GM12801 (cell line): ENCODE data around the gene TSHZ1.

Experiments used
- TF ChIP-seq, protein P1 (sequence below): IDR thresholded peaks from one replicate; pipeline ENCODE4 v1.5.1; 2011; ENCODE audit warnings: control low read depth; ENCODE audit not compliant: insufficient read length; ENCODE audit errors: extremely low read depth

The TSHZ1 gene

DNA sequence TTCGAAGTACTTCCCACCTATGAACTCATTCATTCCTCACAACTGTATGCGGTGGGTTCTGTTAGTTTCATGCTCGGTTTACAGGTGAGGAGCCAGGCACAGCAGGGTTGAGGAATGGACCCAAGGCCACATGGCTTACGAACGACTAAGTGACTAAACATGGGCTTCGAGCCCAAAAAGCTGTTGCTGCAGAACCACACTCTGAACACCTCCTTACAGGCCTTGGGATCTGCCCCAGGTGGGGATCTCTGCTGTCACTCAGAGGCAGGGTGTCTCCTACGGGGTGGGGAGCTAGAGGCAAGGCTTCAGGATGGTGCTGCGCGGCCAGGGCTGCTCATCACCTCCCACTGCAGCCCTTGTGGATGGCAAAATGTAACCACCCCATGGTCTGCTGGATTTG, 80.9 kb downstream of the TSHZ1 start:
- TF ChIP-seq, protein P1, sequence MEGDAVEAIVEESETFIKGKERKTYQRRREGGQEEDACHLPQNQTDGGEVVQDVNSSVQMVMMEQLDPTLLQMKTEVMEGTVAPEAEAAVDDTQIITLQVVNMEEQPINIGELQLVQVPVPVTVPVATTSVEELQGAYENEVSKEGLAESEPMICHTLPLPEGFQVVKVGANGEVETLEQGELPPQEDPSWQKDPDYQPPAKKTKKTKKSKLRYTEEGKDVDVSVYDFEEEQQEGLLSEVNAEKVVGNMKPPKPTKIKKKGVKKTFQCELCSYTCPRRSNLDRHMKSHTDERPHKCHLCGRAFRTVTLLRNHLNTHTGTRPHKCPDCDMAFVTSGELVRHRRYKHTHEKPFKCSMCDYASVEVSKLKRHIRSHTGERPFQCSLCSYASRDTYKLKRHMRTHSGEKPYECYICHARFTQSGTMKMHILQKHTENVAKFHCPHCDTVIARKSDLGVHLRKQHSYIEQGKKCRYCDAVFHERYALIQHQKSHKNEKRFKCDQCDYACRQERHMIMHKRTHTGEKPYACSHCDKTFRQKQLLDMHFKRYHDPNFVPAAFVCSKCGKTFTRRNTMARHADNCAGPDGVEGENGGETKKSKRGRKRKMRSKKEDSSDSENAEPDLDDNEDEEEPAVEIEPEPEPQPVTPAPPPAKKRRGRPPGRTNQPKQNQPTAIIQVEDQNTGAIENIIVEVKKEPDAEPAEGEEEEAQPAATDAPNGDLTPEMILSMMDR: no peak

DNA sequence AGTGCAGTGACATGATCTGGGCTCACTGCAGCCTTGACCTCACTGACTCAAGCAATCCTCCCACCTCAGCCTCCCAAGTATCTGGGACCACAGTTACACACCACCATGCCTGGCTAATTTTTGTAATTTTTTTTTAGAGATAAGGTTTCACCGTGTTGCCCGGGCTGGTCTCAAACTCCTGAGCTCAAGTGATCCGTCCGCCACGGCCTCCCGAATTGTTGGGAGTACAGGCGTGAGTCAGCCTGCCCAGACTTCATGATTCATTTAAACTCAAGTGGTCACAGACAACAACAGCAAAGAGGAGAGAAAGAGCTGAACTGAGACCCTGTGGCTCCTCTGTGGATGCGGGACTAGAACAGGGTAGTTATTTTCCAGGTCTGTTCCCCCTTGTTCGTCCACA, 83.0 kb downstream of the TSHZ1 start:
- TF ChIP-seq, protein P1: no peak

DNA sequence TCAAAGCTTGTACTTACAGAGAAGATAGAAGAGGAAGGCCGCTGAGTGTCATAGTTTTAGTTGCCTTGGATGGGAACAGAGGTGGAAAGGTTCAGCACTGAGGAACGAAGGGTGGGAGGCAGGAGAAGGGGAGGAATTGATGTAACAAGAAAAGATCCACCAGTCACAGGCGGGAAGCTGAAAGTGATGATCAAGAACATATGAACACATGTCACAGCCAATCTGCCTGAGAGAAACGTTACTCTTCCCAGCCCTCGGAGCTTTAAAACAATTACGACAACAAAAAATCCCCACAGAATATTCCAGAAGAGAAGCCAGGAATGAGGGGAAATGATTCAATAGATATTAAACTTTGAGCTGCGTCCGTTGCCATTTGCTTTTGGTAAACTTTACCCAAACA, 87.1 kb downstream of the TSHZ1 start:
- TF ChIP-seq, protein P1: no peak

DNA sequence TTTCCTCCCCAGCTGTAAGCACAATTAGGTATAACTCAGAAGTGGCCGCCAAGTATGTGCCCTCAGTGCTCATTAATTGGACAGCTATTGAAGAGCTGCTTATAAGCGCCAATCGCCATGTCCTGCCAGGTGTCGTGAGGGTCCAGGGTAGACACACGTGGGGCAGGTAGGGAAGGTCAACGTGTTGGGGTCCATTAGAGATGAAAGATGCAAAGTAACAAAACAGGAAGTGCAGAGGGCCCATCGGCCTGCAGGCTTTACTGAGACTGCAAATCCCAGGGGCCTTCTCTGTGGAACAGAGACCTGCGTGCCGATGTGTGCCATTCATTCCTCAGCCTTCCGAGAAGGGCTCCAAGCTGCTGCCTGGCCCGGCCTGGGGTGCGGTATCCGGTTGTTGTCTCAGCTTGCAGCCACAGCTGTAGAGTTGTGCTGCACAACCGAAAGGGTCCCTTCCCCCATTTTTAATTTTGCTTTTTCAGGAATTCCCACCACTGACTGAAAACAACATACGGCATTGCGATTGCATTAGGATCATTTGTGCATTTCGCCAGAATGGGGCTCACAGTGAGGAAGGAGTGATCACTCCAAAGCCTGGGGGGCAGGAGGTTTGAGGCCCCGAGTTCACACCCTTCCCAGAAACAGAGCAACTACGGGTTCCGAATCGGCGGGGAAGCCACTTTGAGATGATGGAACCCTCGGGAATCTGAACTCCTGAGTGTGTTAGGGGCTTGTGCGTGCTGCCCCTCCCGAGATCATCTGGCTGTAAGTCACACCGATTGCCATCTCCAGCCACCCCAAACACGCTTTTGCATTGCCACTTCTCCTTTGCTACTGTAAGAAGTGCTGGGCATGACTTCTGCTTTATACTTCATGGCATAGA, 94.3 kb downstream of the TSHZ1 start:
- TF ChIP-seq, protein P1: no peak

DNA sequence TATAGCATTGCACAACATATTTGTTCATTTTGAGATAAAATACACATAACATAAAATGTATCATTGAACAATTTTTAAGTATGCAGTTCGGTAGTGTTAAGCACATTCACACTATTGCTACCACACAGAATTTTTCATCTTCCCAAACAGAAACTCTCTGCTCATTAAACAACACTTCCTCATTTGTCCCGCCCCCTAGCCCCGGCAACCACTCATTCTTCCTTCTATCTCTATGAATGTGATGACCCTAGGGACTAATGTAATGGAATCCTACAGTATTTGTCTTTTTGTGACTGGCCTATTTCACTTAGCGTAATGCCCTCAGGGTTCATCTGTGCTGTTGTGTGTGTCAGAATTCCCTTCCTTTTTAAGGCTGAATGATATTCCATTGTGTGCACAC, 95.4 kb downstream of the TSHZ1 start:
- TF ChIP-seq, protein P1: no peak

DNA sequence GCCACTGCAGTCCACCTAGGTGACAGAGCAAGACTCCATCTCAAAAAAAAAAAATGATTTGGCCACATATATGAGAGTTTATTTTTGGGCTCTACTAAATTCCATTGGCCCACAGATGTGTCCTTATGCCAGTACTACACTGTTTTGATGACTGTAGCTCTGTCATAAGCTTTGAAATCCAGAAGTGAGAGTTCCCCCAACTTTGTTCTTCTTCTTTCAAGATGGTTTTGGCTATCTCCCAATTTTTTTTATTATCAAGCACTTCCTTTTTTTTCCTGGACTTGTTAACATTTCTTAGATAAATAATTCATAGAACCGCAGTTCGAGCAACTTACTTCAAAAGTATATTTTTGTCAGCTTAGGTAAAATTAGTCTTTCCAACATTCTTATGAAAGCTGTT, 96.9 kb downstream of the TSHZ1 start:
- TF ChIP-seq, protein P1: no peak

DNA sequence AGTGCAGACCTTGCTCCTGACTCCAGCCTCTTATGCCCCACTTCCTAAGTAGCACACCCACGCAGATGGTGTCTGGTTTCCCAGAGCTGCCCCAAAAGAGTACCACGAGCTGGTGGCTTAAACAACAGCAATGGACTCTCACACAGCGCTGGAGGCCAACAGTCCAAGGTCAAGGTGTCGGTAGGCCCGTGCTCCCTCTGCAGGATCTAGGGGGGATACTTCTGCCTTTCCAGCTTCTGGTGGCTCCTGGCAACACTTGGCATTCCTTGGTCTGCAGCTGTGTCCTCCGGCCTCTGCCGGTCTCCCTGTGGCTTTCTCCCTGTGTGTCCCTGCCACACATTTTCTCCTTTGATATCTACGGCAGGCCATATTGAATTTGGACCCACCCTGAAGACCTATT, 99.0 kb downstream of the TSHZ1 start:
- TF ChIP-seq, protein P1: no peak
